K562 (cell line): Measurements from ENCODE around the gene TCOF1. TPM values are rescaled to one million over a fixed set of nuclear protein-coding genes. Genes with fewer than 3 reads are reported as not detected.

ENCODE experiments used
- ATAC-seq: fragments of 200-7000 bp; cut with Tn5 transposase; 3 replicates; pipeline ENCODE4 v1.9.1; 2020; ENCODE audit warnings: moderate library complexity
- BruUV-seq: library from RNA; stranded (reverse); fragments of 400-500 nt; replicated peaks from 2 replicates; lab custom pipeline; 2021; lab: Mats Ljungman, UMichigan
- CTCF ChIA-PET: fragments of 300-600 bp; formaldehyde crosslinking; extraction: SDS; loops from one replicate; lab custom pipeline; 2021; ENCODE audit warnings: low intra/inter-chr PET ratio; lab: Yijun Ruan, JAX
- POLR2A ChIA-PET: fragments of 300-600, 350-650 bp; sonication (Branson Sonifier 250); formaldehyde crosslinking; extraction: SDS; loops from one replicate; lab custom pipeline; 2021; ENCODE audit warnings: antibody characterized with exemption, inconsistent platforms; lab: Yijun Ruan, JAX
- DNase-seq, 4 experiments: peaks; one replicate each; pipeline versions ENCODE4 v3.0.0 to v3.0.0-alpha.2; 2011 to 2018; ENCODE audit warnings: low spot score in 3 of 4, mixed read lengths in 3 of 4; ENCODE audit errors: extremely low read depth in 1 of 4
- FAIRE-seq: peaks from 2 replicates; lab custom pipeline; 2011; peaks lifted over from hg19 to GRCh38; lab: Jason Lieb, UNC
- H2AFZ ChIP-seq: 2 replicates; pipeline ENCODE4 v1.6.0; 2011; ENCODE audit warnings: low read depth, low read length, control low read depth, inconsistent platforms
- H3K27ac ChIP-seq: fragments of 200-600 bp; 3 replicates; pipeline ENCODE4 v1.8.0; 2011; ENCODE audit warnings: low read depth, mild to moderate bottlenecking, control low read depth, inconsistent platforms, low read length, moderate library complexity, mixed read lengths; ENCODE audit errors: extremely low read depth
- H3K27me3 ChIP-seq, 2 experiments: fragments of 300-600 bp in 1 of 2; 2 replicates in 1 of 2; 3 replicates in 1 of 2; pipeline versions ENCODE4 v1.6.0 to v1.8.0; 2011; ENCODE audit warnings: inconsistent platforms in 2 of 2, low read length in 2 of 2, mild to moderate bottlenecking in 1 of 2, mixed read lengths in 1 of 2, moderate library complexity in 1 of 2; ENCODE audit not compliant: control insufficient read depth in 2 of 2, insufficient read depth in 2 of 2
- H3K36me3 ChIP-seq: fragments of 300-600 bp; 3 replicates; pipeline ENCODE4 v1.8.0; 2011; ENCODE audit warnings: mild to moderate bottlenecking, low read length, inconsistent platforms; ENCODE audit not compliant: control insufficient read depth, insufficient read depth
- H3K4me1 ChIP-seq, 2 experiments: fragments of 200-600 bp in 1 of 2; replicated peaks in 1 of 2; 2 replicates in 1 of 2; 3 replicates in 1 of 2; pipeline versions ENCODE4 v1.5.1 to v1.8.0; 2011; ENCODE audit warnings: inconsistent platforms in 2 of 2, low read length in 2 of 2, mild to moderate bottlenecking in 1 of 2, mixed read lengths in 1 of 2, moderate library complexity in 1 of 2; ENCODE audit not compliant: control insufficient read depth in 2 of 2, insufficient read depth in 2 of 2
- H3K4me2 ChIP-seq: 2 replicates; pipeline ENCODE4 v1.6.1; 2011; ENCODE audit warnings: low read length, control low read depth, inconsistent platforms, mixed read lengths; ENCODE audit not compliant: insufficient read depth
- H3K4me3 ChIP-seq: fragments of 200-600 bp; sonication (generic), shearing (Covaris generic); 2 replicates; pipeline ENCODE4 v1.5.1; 2016; ENCODE audit warnings: control low read depth, inconsistent platforms
- H3K79me2 ChIP-seq: fragments of 200-600 bp; 3 replicates; pipeline ENCODE4 v1.8.0; 2011; ENCODE audit warnings: low read length, inconsistent platforms; ENCODE audit not compliant: control insufficient read depth, insufficient read depth
- H3K9ac ChIP-seq, 2 experiments: 2 replicates each; pipeline versions ENCODE4 v1.6.0 to v1.6.1; 2011; ENCODE audit warnings: low read depth in 2 of 2, low read length in 2 of 2, control low read depth in 1 of 2, inconsistent platforms in 1 of 2, mild to moderate bottlenecking in 1 of 2, mixed read lengths in 1 of 2; ENCODE audit not compliant: insufficient read depth in 1 of 2
- H3K9me1 ChIP-seq: one replicate; pipeline ENCODE4 v1.6.0; 2011; ENCODE audit warnings: inconsistent platforms, mild to moderate bottlenecking, low read length, moderate library complexity; ENCODE audit not compliant: control insufficient read depth, insufficient read depth
- H3K9me3 ChIP-seq: replicated peaks from 2 replicates; pipeline ENCODE4 v1.5.1; 2011; ENCODE audit warnings: low read depth, low read length, inconsistent platforms; ENCODE audit not compliant: control insufficient read depth, insufficient read depth
- H4K20me1 ChIP-seq: replicated peaks from 2 replicates; pipeline ENCODE4 v1.6.1; 2011; ENCODE audit warnings: low read length, inconsistent platforms, mixed read lengths; ENCODE audit not compliant: control insufficient read depth, insufficient read depth
- ADNP ChIP-seq: fragments of 200-800 bp; sonication (Bioruptor generic); IDR thresholded peaks from 2 replicates; pipeline ENCODE4 v1.6.1; 2016; ENCODE audit warnings: missing genetic modification characterization, missing compliant biosample characterization
- FOXA1 ChIP-seq: fragments of 450-650 bp; IDR thresholded peaks from 2 replicates; pipeline ENCODE4 v1.6.1; 2016; ENCODE audit warnings: mild to moderate bottlenecking, borderline replicate concordance
- FOXM1 ChIP-seq, 2 experiments: fragments of 450-650 bp in 1 of 2; sonication (generic) in 1 of 2; formaldehyde crosslinking in 1 of 2; IDR thresholded peaks; 2 replicates each; pipeline versions ENCODE4 v1.6.1 to v1.9.0; 2017 to 2022; ENCODE audit warnings: low read depth in 2 of 2, mild to moderate bottlenecking in 2 of 2, missing genetic modification reagents in 1 of 2, moderate library complexity in 1 of 2
- HOXB6 ChIP-seq: fragments of 250-450 bp; sonication (Bioruptor Pico); IDR thresholded peaks from 2 replicates; pipeline ENCODE4 v1.5.1; 2022; ENCODE audit warnings: mild to moderate bottlenecking, borderline replicate concordance
- JUNB ChIP-seq: fragments of 450-650 bp; formaldehyde crosslinking; conservative IDR thresholded peaks from 2 replicates; pipeline ENCODE4 v1.4.0; 2020; ENCODE audit warnings: mild to moderate bottlenecking
- KHSRP ChIP-seq: fragments of 450-650 bp; IDR thresholded peaks from 2 replicates; pipeline ENCODE4 v1.6.1; 2017
- NR2C1 ChIP-seq, 2 experiments: fragments of 450-650 bp; IDR thresholded peaks; 2 replicates each; pipeline ENCODE4 v1.6.1; 2017; ENCODE audit warnings: mild to moderate bottlenecking in 2 of 2, antibody characterized with exemption in 1 of 2, inconsistent platforms in 1 of 2, missing compliant biosample characterization in 1 of 2, missing genetic modification characterization in 1 of 2
- SRSF7 ChIP-seq: fragments of 200-400 bp; formaldehyde crosslinking; optimal IDR thresholded peaks from 2 replicates; pipeline ENCODE3; 2017; ENCODE audit warnings: mild to moderate bottlenecking, low read depth, low read length
- ZEB2 ChIP-seq: fragments of 450-650 bp; IDR thresholded peaks from 2 replicates; pipeline ENCODE4 v1.6.1; 2016
- WGBS: fragments of 100-300 bp; shearing (Covaris generic); methylation state at CpG from one replicate; pipeline ENCODE4 v1.1.6; 2016; ENCODE audit warnings: low coverage, mixed read lengths; ENCODE audit not compliant: insufficient coverage; ENCODE audit errors: missing lambda C conversion rate; 5-methylcytosine and 5-hydroxymethylcytosine counted together
- in situ Hi-C: fragments of 300-500 bp; cut with MboI; formaldehyde crosslinking; loops from 4 replicates; pipeline ENCODE4 v1.15.0; 2018; ENCODE audit warnings: inconsistent platforms, mixed read lengths
- intact Hi-C: fragments of 100-400 bp; cut with micrococcal nuclease; formaldehyde crosslinking; loops from 2 replicates; pipeline ENCODE4 v1.14.2; 2022
- polyA plus RNA-seq, 8 experiments: library from polyadenylated mRNA; depleted of rRNA in 4 of 8; stranded (reverse) in 5 of 8; unstranded in 3 of 8; fragments of >200 nt; fragmentation: Nextera tagmentation in 2 of 8; fragmentation: Illumina TruSeq in 1 of 8; extraction: Ambion mirVana in 2 of 8; extraction: Trizol in 1 of 8; gene quantifications; 2 replicates each; pipeline versions ENCODE4 v1.2.1 to v1.2.3, GENCODE V29; 2011 to 2014; ENCODE audit warnings: inconsistent platforms in 1 of 8, missing spikeins in 1 of 8
- total RNA-seq, 7 experiments: library from RNA; depleted of rRNA in 6 of 7; stranded (reverse); fragments of >200 nt in 6 of 7; fragmentation: Illumina TruSeq in 2 of 7; extraction: Trizol in 2 of 7; gene quantifications; 2 replicates each; pipeline versions ENCODE4 v1.2.1 to v1.2.3, GENCODE V29; 2011 to 2021; ENCODE audit warnings: low replicate concordance in 1 of 7

Gene TCOF1
- total and polyA plus RNA-seq, 9 of the 15 experiments (the other 6 are each of a cell fraction or from before 2014, with no cell fraction given) = 9.8 to 134 (median 61.7) TPM

DNA sequence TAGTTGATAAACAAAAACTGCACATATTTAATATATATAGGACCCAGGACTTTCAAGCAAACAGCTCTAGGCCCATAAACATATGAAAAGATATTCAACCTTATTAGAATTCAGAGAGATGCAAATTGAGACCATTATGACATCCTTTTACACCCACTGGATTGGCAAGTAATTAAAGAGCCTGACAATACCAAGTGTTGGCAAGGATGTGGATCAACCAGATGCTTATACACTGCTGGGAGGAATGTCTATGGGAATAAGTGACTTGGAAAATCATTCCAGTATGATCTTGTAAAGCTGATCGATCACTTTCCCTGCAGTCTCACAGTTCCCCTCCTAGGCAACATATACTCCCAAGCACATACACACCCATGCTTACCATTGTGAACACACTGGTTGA, 15.5 kb upstream of the TCOF1 start:
- ChIA-PET POLR2A (interaction anchor here (0.7 to 1.0 kb wide), 2 partner anchors 10 to 22 kb away, joined by 3 read pairs; no protein-coding TSS in a partner anchor), CTCF (interaction anchor here (0.5 kb wide), 1 partner anchor 70 kb away, joined by 3 read pairs; no protein-coding TSS in a partner anchor)
- Histone ChIP-seq H3K9ac (no peak overlapping the region), H3K9me3 (no peaks in the 10 kb centered on the region), H3K4me3 (no peak overlapping the region), H3K27ac (no peak overlapping the region), H3K4me1 (no peaks in the 10 kb centered on the region; a peak in 1 of 5 replicates), H3K36me3 (no peaks in the 10 kb centered on the region), H3K9me1 (no peaks in the 10 kb centered on the region), H3K27me3 (peaks cover 18 to 35% of the 10 kb centered on the region in 2 experiments; a peak in 4 of 5 replicates), H2AFZ (no peak overlapping the region), H4K20me1 (no peaks in the 10 kb centered on the region), H3K4me2 (no peak overlapping the region)
- no peak for ATAC-seq
- no peak for DNase-seq
- 0% methylated on average over 1 of the region's 1 CpG for WGBS
- no TSS peak for BruUV-seq
- intact Hi-C loops = no loop called here
- no peak for FAIRE-seq
- in situ Hi-C loops = no loop called here
- no peak for TF ChIP-seq HOXB6 (CRISPR knock-in tag)
- no peak for TF ChIP-seq FOXA1
- TF ChIP-seq KHSRP = no peak
- TF ChIP-seq FOXM1 (IDR thresholded peaks at IDR 0.05; ENCODE audit: low read depth) = no peak
- TF ChIP-seq FOXM1 (CRISPR knock-in tag; IDR thresholded peaks at IDR 0.05; ENCODE audit: low read depth) = no peak
- no peak for TF ChIP-seq NR2C1 (IDR thresholded peaks at IDR 0.05)
- TF ChIP-seq NR2C1 (tag; IDR thresholded peaks at IDR 0.05) = no peak
- TF ChIP-seq ADNP (tag) = no peak
- no peak for TF ChIP-seq JUNB (CRISPR knock-in tag)
- no peak for TF ChIP-seq SRSF7
- TF ChIP-seq ZEB2 = no peak
- TF ChIP-seq, all 486 proteins: peak for 0
- no peaks in the 10 kb centered on the region for H3K79me2 ChIP-seq
